K562 (cell line): Measurements from ENCODE around the gene KLHL22. TPM values are rescaled to one million over a fixed set of nuclear protein-coding genes. Genes with fewer than 3 reads are reported as not detected.

Experiments
- CBFA2T2 ChIP-seq: fragments of 450-650 bp; conservative IDR thresholded peaks from 2 replicates; pipeline ENCODE4 v1.6.1; 2017; ENCODE audit warnings: mild to moderate bottlenecking
- DDX20 ChIP-seq: fragments of 450-650 bp; IDR thresholded peaks from 2 replicates; pipeline ENCODE4 v1.6.1; 2016; ENCODE audit warnings: missing genetic modification characterization, low read depth, mild to moderate bottlenecking, missing compliant biosample characterization, moderate library complexity
- DPF2 ChIP-seq: fragments of 450-650 bp; IDR thresholded peaks from 2 replicates; pipeline ENCODE4 v1.6.1; 2016
- ERF ChIP-seq: fragments of 450-650 bp; formaldehyde crosslinking; IDR thresholded peaks from 2 replicates; pipeline ENCODE4 v1.4.0; 2020; ENCODE audit warnings: mild to moderate bottlenecking, mixed read lengths
- ESRRB ChIP-seq: fragments of 250-450 bp; sonication (Bioruptor Pico); IDR thresholded peaks from 2 replicates; pipeline ENCODE4 v1.5.0; 2020; ENCODE audit warnings: mild to moderate bottlenecking, moderate library complexity, borderline replicate concordance
- FOXJ2 ChIP-seq: fragments of 200-800 bp; sonication (Bioruptor generic); IDR thresholded peaks from 2 replicates; pipeline ENCODE4 v1.6.1; 2016; ENCODE audit warnings: missing genetic modification characterization, missing compliant biosample characterization
- GMEB1 ChIP-seq: fragments of 250-450 bp; sonication (Bioruptor Pico); IDR thresholded peaks from 2 replicates; pipeline ENCODE4 v1.4.0; 2020; ENCODE audit warnings: mild to moderate bottlenecking
- NCOA6 ChIP-seq: fragments of 450-650 bp; IDR thresholded peaks from 2 replicates; pipeline ENCODE4 v1.6.1; 2017; ENCODE audit warnings: mild to moderate bottlenecking
- NFATC3 ChIP-seq: fragments of 450-650 bp; IDR thresholded peaks from 2 replicates; pipeline ENCODE4 v1.6.1; 2017; ENCODE audit warnings: mild to moderate bottlenecking
- PBX2 ChIP-seq, 2 experiments: IDR thresholded peaks in 1 of 2; conservative IDR thresholded peaks in 1 of 2; 2 replicates each; pipeline ENCODE4 v1.6.1; 2016; ENCODE audit warnings: low read depth in 2 of 2, mild to moderate bottlenecking in 1 of 2, missing compliant biosample characterization in 1 of 2, missing genetic modification characterization in 1 of 2, moderate library complexity in 1 of 2
- PCBP2 ChIP-seq: fragments of 200-400 bp; formaldehyde crosslinking; IDR thresholded peaks from 2 replicates; pipeline ENCODE4 v1.6.1; 2018; ENCODE audit warnings: low read length, low read depth, mild to moderate bottlenecking, moderate library complexity; ENCODE audit not compliant: poor library complexity, severe bottlenecking
- PPARD ChIP-seq: fragments of 250-450 bp; sonication (Bioruptor Pico); IDR thresholded peaks from 2 replicates; pipeline ENCODE4 v1.8.0; 2022; ENCODE audit warnings: inconsistent platforms, mild to moderate bottlenecking, moderate library complexity
- SMARCE1 ChIP-seq: fragments of 450-650 bp; IDR thresholded peaks from 2 replicates; pipeline ENCODE4 v1.7.1; 2016; ENCODE audit warnings: mild to moderate bottlenecking
- SP1 ChIP-seq: sonication (generic); formaldehyde crosslinking; IDR thresholded peaks from 2 replicates; pipeline ENCODE4 v1.8.1; 2022; ENCODE audit warnings: mild to moderate bottlenecking, missing genetic modification reagents
- SPI1 ChIP-seq: IDR thresholded peaks from 2 replicates; pipeline ENCODE4 v1.6.1; 2011; ENCODE audit warnings: low read depth, low read length, control low read depth, borderline replicate concordance
- SREBF1 ChIP-seq: fragments of 150-350 bp; IDR thresholded peaks from 2 replicates; pipeline ENCODE4 v1.6.1; 2014; ENCODE audit warnings: antibody characterized with exemption, low read depth, low read length, borderline replicate concordance
- TAL1 ChIP-seq: fragments of 450-650 bp; IDR thresholded peaks from 2 replicates; pipeline ENCODE4 v1.6.1; 2016; ENCODE audit warnings: mild to moderate bottlenecking
- TEAD1 ChIP-seq, 2 experiments: fragments of 450-650 bp in 1 of 2; sonication (generic) in 1 of 2; formaldehyde crosslinking; IDR thresholded peaks; 2 replicates each; pipeline versions ENCODE4 v1.4.0 to v1.8.0; 2020 to 2022; ENCODE audit warnings: mild to moderate bottlenecking in 2 of 2, missing genetic modification reagents in 1 of 2
- ZBTB26 ChIP-seq: fragments of 450-650 bp; formaldehyde crosslinking; IDR thresholded peaks from 2 replicates; pipeline ENCODE4 v1.4.0; 2022; ENCODE audit warnings: missing genetic modification characterization
- ZNF224 ChIP-seq: sonication (generic); formaldehyde crosslinking; IDR thresholded peaks from 2 replicates; pipeline ENCODE4 v1.8.0; 2022; ENCODE audit warnings: mild to moderate bottlenecking, missing genetic modification reagents
- ZNF3 ChIP-seq: fragments of 250-450 bp; sonication (Bioruptor Pico); IDR thresholded peaks from 2 replicates; pipeline ENCODE4 v1.5.0; 2021; ENCODE audit warnings: mild to moderate bottlenecking, moderate library complexity
- ZNF445 ChIP-seq: fragments of 250-450 bp; sonication (Bioruptor Pico); IDR thresholded peaks from 2 replicates; pipeline ENCODE4 v1.4.0; 2020; ENCODE audit warnings: low read depth, mild to moderate bottlenecking, moderate library complexity
- ZNF77 ChIP-seq: fragments of 250-450 bp; sonication (Bioruptor Pico); IDR thresholded peaks from 2 replicates; pipeline ENCODE4 v1.5.0; 2020
- ZSCAN32 ChIP-seq: fragments of 450-650 bp; formaldehyde crosslinking; IDR thresholded peaks from 2 replicates; pipeline ENCODE4 v1.4.0; 2020; ENCODE audit warnings: mild to moderate bottlenecking, moderate library complexity
- polyA plus RNA-seq, 8 experiments: library from polyadenylated mRNA; depleted of rRNA in 4 of 8; stranded (reverse) in 5 of 8; unstranded in 3 of 8; fragments of >200 nt; fragmentation: Nextera tagmentation in 2 of 8; fragmentation: Illumina TruSeq in 1 of 8; extraction: Ambion mirVana in 2 of 8; extraction: Trizol in 1 of 8; gene quantifications; 2 replicates each; pipeline versions ENCODE4 v1.2.1 to v1.2.3, GENCODE V29; 2011 to 2014; ENCODE audit warnings: inconsistent platforms in 1 of 8, missing spikeins in 1 of 8
- total RNA-seq, 7 experiments: library from RNA; depleted of rRNA in 6 of 7; stranded (reverse); fragments of >200 nt in 6 of 7; fragmentation: Illumina TruSeq in 2 of 7; extraction: Trizol in 2 of 7; gene quantifications; 2 replicates each; pipeline versions ENCODE4 v1.2.1 to v1.2.3, GENCODE V29; 2011 to 2021; ENCODE audit warnings: low replicate concordance in 1 of 7

Gene KLHL22
- total and polyA plus RNA-seq, 9 of the 15 experiments (the other 6 are each of a cell fraction or from before 2014, with no cell fraction given), result 1.3 to 25.6 (median 15.2) TPM

GRCh38 chr22:20456064-20456721 is 39.4 kb downstream of the KLHL22 start (continued):
- TF ChIP-seq PBX2 (CRISPR knock-in tag; IDR thresholded peaks at IDR 0.05; ENCODE audit: low read depth), result no peak
- no peak for TF ChIP-seq PBX2 (tag; conservative IDR thresholded peaks at IDR 0.05; ENCODE audit: low read depth)
- TF ChIP-seq TAL1, result no peak
- TF ChIP-seq CBFA2T2, result no peak
- TF ChIP-seq SMARCE1, result no peak
- TF ChIP-seq ZNF445 (CRISPR knock-in tag), result no peak
- TF ChIP-seq ESRRB (CRISPR knock-in tag), result no peak
- peak; percentile 92; the same call in 1 of the 2 replicates for TF ChIP-seq SP1
- peak; percentile 83; the same call in 1 of the 2 replicates for TF ChIP-seq NFATC3
- no peak for TF ChIP-seq NCOA6
- no peak for TF ChIP-seq PCBP2
- no peak for TF ChIP-seq PPARD
- TF ChIP-seq ZNF77 (CRISPR knock-in tag), result no peak
- peak; percentile 64 for TF ChIP-seq DPF2
- TF ChIP-seq GMEB1 (CRISPR knock-in tag), result no peak; the same call in none of the 2 replicates
- TF ChIP-seq SPI1, result peak; percentile 34; the same call in 1 of the 2 replicates
- TF ChIP-seq TEAD1 (CRISPR knock-in tag; IDR thresholded peaks at IDR 0.05), result peak; percentile 75 to 85; a peak in 3 of 4 replicates
- 0 out of 2 replicates have a peak, but pooled peaks have one; percentile 51 for TF ChIP-seq ZBTB26 (CRISPR knock-in tag)
- no peak for TF ChIP-seq ZNF3 (CRISPR knock-in tag)
- TF ChIP-seq ZSCAN32 (CRISPR knock-in tag), result peak; percentile 54
- TF ChIP-seq ZNF224, result no peak
- TF ChIP-seq FOXJ2 (tag), result no peak
- peak; percentile 78 for TF ChIP-seq ERF (CRISPR knock-in tag)
- TF ChIP-seq DDX20 (tag), result no peak
- TF ChIP-seq SREBF1, result peak; percentile 84; the same call in 1 of the 2 replicates
